Activated gamma-delta T cell treated with anti-CD3 and anti-CD28 coated beads, Interleukin-2, amount 50 U/mL, for 16 hours (primary cell): ENCODE data around the gene RNF123.
A peak's percentile ranks its signal among the peaks of the same experiment; 100 is the strongest.
"Not testable (repeated sequence)": the region's sequence is repeated elsewhere in the genome, so short reads cannot be mapped to it uniquely, and the experiment has no call there.

Source experiments
- DNase-seq: peaks from one replicate; pipeline ENCODE4 v3.0.0-alpha.2; 2020; ENCODE audit warnings: low read depth

RNF123 gene

DNA sequence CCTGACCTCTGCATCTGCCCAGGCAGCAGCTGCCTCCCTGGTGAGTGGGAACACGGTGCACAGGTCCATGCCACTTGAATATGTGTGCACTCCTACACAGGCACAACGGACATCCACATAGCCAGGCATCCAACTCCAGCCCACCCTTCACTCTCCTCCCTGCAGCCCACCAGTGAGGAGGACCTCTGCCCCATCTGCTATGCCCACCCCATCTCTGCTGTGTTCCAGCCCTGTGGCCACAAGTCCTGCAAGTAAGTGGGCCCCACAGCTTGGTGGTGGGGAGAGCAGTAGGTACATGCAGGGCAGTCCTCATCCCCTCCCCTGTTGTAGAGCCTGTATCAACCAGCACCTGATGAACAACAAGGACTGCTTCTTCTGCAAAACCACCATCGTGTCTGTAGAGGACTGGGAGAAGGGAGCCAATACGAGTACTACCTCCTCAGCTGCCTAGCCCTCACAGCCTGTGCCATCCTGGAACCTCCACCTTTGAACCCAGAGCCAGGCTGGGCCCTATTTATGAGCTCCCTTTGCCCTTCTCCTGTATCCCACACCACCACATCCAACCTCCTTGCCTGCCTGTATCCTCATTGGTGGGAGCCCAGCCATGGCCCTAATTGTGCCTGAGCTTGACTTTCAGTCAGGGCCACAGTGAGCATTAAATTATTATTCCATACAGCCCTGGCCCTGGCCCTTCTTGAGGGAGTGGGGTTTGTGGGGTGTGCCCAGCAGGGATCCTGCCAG, 31.7 kb downstream of the RNF123 start:
- no peak for DNase-seq

DNA sequence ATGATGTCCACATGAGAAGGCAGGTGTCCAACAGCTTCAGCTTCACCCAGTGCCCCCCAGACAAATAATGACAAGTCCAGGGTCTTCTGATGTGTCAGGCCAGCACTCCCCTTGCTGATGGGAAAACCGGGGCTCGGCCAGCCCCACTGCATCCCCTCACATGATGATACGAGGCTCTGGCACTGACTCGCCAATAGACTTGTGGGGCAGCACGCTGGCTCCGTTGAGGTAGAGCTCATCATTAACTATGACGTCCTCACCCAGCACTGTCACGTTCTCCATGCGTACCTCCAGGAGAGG, 32.2 kb downstream of the RNF123 start:
- no peak for DNase-seq

DNA sequence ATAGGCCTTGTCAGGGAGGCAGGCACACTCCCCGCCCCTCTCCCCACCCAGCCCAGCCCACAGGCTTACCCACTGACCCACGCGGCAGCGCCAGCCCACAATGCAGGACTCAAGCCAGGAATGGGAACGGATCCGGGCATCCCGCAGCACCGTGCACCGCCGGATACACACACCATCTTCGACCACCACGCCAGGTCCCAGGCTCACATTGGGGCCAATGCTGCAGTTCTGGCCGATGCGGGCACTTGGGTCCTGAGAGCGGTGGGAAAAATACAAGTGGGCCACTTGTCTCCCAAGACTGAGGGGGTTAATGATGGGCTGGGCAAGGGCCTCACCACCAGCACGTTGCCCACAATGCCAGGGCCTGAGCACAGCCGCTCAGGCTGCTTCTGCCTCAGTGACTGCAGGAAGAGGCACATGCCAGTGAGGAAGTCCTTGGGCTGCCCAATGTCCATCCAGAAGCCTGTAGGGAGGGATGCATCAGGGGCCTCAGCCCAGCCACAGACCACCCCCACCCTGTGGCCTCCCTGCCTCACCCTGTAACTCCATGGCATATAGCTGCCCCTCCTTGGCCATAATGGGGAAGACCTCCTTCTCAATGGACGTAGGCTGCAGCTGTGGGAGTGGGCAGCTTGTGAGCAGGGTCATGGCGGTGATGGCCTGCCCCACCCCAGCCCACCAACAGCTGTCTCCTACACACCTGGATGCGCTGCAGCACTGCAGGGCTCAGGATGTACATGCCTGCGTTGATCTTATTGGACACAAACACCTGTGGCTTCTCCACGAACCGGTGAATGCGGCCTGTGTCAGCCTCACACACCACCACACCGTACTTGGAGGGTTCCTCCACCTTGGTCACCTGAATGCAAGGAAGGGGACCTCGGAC, 32.8 kb downstream of the RNF123 start:
- DNase-seq = no peak

DNA sequence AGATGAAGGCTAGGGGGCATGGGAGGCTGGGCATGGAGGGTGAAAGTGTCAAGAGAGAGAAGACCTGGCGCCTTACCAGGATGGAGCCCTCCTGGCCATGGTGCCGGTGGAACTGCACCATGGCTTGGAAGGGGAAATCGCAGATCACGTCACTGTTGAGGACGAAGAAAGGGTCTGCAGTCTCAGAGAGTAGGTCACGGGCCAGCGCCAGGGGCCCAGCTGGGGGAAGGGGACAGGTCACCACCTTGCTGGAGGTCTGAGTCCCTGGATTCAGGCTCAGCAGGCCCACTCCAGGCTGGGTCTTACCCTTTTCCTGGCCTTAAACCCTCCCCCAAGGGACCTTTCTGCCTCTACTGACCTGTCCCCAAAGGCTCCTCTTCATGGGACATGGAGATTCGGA, 33.5 kb downstream of the RNF123 start:
- no peak for DNase-seq

DNA sequence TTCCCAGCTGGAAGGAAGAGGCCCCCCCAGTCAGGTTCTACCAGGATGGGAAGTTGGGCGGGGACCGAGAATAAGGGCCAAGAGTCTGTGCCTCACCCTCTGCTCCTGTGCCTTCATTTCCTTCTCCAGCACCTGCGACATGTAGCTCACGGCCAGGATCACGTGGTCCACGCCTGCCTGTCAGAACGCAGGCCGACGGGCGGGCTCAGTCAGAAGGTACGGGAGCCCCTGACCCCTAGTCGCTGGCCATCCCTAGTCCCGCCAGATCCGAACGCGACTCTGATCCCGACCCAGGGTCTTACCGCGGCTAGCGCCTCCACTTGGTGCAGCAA, 33.9 kb downstream of the RNF123 start:
- peak; percentile 28 for DNase-seq

DNA sequence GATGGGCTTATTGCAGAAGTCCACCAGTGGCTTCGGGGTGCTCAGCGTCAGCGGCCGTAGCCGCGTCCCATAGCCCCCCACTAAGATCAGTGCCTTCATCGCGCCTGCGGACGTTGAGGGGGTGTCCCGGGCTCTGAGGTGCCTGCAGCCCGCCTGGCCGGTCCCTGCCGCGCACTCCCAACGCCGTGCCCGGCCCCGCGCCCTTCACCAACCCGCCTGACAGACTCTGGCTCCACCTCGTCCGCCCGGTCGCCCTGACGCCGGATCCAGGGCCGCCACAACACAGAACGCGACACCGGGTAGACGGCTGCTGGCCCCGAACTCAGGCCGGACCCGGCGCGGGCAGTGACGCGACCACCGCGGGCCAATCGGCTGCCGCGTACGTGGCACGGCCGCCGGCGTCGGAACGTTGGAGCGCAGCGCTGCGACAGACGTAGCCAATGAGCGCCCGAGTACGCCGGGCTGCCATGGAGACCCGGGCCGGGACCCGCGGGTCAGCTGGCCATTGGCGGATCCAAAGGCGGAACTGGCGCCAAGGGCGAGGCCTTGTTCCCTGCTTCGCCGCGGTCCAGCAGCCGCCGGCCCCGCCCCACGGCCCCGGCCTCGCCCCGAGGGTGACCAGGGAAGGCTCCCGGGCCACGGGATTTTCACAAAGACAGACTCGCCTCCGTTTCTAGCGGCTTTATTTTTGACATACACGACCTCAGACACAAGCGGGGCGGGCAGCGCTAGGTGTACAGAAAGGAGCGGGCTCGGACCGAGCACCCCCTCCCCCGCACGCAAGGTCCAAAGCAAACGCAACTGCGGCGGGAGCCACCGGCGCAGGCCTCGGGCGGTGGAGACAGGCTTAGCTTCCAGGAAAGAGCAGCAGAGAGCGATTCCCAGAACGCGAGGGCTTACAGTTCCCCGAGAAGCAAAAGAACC, 34.5 kb downstream of the RNF123 start, which contains the start of gene GMPPB:
Gene GMPPB (minus strand): TSS at position 324 of the 924 bp plus-strand sequence. CDS start 225 bp downstream, at position 99.
- peak; percentile 84 for DNase-seq

DNA sequence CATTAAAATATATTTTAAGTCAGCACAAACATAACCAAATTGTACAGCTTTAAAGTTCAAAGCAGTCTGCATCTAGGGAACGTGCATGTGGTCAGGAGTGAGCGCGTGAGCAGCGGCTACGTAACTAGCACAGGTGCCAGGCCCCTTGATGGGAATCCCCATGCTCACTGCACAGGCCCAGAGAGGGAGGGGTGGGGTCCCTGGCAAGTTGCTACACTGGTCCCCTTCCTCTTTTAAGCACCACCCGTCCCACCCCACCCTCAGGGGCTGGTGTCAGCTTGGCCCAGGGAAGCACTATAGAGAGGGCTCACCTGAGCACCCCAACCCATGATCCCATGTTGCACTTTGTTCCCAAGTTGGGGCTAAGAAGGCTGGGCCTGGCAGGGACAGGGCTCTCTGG, 35.2 kb downstream of the RNF123 start:
- no peak for DNase-seq

DNA sequence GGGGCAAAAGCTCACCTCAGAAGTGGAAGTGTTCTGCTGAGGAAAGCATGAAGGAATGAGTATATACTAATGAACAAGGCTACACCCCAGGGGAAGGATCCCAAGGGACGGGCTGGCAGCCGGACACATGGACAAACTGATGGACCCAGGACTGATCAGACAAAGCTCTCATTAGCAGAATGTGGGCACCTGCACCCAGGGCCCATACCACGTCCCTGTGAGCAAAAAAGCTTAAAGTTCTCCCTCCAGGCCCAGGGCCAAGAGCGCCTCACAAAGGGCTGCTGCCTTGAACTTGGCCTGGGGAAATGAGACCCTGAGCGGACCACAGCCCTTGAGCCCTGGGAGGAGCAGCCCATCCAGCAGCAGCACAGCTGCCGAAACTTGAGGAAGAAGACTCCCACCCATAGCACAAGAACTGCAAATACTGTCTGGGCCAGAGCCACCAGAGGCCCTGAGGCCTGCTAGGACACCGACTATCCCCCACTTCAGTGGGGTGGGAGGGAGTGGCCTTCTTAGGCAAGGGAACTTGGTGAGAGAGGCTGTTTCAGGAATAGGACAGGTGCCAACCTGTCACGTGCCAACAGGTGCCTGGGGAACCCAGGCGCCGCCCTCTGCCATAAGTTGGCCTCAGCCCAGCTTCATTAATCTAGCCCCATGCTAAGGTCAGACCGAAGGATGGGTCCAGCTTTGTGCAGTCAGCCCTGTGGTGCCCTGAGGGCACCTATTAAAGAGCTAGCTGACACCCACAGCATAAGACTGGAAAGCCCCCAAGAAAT, 36.7 kb downstream of the RNF123 start:
- DNase-seq = no peak

DNA sequence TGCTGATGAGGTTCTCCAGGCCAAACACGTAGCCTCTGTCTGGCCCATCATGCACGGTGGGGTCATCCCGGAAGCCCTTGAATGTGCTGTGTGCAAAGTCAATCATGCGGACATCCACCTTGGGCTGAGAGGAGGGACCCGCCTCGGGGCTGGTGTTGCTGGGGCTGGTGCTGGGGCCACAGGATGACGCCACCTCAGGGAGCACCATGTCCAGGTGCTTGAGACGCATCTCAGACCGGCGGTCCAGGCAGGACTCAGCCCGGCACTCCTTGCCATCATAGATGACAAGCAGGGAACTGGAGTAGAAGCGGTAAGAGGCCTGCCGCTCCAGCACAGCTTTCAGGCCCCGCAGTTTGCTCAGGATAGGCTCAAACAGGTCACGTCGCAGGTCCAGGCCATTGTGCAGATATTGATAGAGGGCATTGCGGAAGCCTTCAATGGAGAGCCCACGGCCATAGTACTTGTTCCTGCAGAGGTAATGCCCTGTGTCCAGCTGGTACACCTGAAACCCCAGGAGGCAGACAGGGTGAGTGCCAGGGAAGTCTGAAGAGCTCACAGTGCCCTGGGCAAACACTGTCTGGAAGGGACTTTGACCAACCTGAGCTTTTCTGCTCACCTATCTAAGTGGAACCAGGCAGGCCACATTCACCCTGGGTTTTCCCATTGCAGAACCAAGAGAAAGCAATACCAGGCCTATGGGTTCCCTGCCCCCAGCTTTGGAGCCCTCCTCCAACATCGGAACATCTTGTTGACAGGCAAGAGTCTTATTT, 38.0 kb downstream of the RNF123 start:
- DNase-seq = no peak

DNA sequence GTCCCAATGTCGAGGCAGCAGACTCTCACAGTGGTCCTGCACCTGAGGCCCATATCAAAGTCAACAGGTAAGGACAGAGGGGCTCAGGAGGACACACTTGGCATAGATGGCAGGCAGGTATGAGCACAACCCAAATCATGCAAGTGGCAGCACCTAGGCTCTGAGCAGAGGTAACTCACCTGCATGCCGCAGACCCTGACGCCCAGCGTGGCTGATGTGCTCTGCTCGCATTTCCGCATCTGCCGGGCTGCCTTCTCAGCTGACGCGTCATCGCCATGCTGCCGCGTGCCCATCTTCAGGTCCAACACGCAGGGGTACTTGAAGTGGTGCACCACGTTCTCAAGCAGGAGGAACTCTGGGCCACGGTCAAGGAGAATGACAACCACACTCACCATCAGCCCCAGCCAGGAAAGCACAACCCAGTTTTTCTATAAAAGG, 38.6 kb downstream of the RNF123 start:
- no peak for DNase-seq

DNA sequence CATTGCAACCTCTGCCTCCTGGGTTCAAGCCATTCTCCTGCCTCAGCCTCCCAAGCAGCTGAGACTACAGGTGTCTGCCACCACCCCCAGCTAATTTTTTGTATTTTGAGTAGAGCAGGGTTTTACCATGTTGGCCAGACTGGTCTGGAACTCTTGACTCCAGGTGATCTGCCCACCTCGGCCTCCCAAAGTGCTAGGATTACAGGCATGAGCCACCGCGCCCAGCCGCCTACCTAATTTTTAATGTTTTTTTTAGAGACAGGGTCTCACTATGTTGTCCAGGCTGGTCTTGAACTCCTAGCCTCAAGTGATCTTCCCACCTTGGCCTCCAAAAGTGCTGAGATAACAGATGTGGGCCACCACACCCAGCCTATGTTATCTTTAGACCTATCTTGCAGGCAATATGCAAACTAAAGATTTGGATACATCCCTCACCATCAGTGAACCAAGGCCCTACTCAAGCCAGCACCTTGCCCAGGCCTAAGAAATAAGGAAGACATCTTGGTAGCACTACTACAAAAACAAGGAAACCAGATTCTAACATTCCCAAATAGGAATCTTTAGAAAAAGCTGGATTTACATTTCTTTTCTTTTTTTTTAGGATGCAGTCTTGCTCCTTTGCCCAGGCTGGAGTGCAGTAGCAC, 40.7 kb downstream of the RNF123 start:
- no peak for DNase-seq

DNA sequence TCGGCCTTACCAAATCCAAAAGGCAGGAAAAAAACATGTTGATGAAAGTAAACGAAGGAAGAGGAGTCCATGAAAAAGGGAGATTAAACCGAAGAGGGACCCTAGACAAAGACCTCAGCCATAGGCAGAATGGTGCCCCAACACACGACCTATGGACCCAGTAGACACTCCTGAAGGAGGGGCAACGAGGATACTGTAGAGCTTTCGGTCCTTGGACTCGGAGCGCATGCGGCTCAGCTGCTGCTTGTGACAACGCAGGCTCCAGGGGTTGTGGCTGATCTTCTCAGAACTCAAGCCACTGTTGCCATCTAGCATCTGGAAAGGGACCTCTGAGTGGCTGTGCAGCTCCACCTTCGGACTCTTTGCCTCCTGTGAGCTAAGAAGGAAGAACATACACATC, 43.2 kb downstream of the RNF123 start:
- DNase-seq = no peak

DNA sequence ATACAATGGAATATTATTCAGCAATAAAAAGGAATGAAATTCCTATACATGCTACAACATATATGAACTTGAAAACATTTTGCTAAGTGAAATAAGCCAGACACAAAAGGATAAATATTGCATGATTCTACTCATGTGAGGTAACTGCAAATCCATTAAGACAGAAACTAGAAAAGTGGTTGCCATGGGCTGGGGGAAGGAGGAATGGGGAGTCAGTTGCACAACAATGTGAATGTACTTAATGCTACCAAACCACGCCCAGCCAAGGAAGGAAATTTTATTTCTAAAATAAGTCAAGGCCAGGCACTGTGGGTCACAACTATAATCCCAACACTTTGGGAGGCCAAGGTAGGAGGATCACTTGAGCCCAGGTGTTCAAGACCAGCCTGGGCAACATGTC, 44.2 kb downstream of the RNF123 start:
- DNase-seq = no peak

DNA sequence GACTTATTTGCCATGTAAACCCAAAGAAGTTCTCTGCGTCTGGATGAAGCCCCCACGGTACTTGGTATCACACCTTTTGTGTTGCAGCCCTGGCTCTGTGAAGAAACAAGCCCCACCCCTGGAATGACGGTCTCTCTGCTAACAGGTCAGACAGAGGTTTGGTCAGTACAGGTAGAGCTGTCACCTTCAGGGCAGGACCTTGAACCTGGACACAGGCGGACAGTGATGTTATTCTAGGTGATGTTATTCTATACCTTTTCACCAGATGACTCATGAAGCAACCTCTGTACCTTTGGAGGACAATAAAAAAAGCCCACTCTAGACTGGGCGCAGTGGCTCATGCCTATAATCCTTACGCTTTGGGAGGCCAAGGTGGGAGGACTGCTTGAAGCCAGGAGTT, 45.4 kb downstream of the RNF123 start:
- DNase-seq = no peak

DNA sequence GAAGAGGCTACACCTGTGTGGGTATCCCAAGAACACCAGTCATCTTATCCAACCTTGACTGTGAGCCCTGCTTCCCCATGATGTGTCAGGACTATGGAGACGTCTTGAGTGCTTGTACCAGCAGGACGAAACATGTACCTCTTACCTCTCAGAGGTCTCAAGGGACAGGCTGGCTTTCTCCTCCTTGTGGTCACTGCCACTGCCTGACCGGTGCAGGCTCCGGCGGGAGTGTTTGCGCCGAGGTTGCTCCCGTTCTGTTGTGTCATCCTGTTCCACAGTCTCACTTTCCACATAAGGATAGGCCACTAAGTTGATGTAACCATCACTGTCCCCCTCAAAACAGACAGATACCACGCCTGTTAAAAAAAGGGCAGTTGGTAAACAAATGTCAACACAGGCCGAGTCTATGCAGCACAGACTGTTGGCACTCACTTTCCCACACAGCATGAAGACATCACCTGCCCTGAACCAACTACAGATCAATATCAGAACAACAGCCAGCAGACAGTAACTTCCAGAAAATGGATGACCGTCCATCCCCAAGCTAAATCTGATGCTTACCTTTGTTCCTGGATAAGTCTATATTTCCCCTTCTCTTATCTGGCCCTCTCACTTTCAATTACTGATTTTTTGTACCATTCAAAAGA, 48.8 kb downstream of the RNF123 start:
- no peak for DNase-seq

DNA sequence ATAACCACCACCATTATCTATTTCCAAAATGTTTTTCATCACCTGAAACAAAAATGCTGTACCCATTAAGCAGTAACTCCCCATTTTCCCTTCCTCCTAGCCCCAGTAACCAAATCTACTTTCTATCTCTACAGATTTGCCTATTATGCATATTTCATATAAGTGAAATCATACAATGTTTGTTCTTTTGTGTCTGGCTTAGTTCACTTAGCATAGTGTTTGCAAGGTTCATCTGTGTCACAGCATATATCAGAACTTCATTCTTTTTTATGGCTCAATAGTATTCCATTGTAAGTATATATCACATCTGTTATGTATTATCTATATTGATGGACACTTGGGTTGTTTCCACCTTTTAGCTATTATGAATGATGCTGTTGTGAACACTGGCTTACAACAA, 51.1 kb downstream of the RNF123 start:
- no peak for DNase-seq

DNA sequence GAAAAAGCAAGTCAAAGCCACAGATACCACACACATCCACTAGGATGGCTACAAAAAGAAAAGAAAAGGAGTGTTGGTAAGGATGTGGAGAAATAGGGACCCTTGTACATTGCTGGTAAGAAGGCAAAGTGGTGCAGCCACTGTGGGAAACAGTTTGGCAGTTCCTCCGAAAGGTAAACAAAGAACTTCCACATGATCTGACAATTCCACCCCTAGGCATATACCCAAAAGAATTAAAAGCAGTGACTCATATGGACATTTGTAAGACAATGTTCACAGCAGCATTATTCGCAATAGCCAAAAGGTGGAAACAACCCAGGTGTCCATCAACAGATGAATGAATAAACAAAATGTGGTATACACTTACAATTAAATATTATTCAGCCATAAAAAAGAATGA, 56.6 kb downstream of the RNF123 start:
- no peak for DNase-seq

DNA sequence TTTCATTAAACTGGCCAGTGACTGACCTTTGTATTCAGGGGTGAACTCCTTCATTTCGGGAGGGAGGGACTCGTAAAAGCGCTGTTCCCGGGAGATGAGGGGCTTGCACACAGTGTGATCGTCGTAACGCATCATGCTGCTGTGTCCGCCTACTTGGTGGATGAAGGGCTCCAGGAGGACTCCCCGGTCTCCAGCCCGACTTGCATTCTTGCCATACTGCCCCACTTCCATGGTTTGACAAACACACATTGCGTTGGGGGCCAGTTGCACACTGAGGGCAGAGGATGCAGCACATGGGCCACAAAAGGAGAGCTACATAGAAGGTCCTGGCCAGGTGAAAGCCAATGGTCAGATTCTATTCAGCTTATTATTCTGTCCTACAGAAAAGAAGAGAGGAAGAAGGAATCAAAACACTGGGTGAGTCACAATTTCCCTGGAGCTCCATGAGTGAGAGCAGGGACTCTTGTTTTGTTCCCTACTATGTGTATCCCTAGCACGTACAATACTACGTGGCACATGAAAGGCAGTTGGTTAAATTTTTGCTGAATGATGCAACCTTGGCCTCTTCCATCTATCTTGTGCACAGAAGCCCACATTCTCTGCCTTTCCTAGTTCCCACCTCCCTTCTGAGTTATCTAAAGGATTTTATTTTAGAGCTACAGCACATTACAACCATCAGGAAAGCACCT, 58.6 kb downstream of the RNF123 start:
- DNase-seq = no peak

DNA sequence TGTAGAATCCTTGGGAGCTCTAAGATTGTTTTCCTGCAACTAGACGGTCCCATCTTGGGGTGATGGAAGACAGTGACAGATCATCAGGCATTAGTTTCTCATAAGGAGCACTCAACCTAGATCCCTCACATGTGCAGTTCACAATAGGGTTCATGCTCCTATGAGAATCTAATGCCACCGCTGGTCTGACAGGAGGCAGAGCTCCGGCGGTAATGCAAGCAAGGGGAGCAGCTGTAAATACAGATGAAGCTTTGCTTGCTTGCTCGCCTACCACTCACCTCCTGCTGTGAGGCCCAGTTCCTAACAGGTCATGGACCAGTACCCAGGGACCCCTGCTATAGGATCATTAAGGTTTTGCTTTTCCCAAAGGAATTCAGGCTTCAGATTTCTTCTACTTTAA, 59.5 kb downstream of the RNF123 start:
- DNase-seq = not testable (repeated sequence)
